Esophagus muscularis mucosa (tissue), 4 donors: Measurements from ENCODE around the gene C7. TPM values are rescaled to one million over a fixed set of nuclear protein-coding genes. Genes with fewer than 3 reads are reported as not detected.
"Not testable (repeated sequence)": the region's sequence is repeated elsewhere in the genome, so short reads cannot be mapped to it uniquely, and the experiment has no call there.

Source experiments
- DNase-seq: peaks from one replicate; pipeline ENCODE4 v3.0.0-alpha.2; 2017; ENCODE audit errors: extremely low spot score
- H3K27ac ChIP-seq, 4 donors: fragments of 200-600 bp; sonication (generic); replicated peaks in 1 of 4; 1 replicate in 3 of 4; 2 replicates in 1 of 4; pipeline ENCODE4 v1.5.1; 2016 to 2019; ENCODE audit warnings: mild to moderate bottlenecking in 1 of 4
- H3K27me3 ChIP-seq, 4 donors: fragments of 200-600 bp; sonication (generic); one replicate each; pipeline versions ENCODE4 v1.5.1 to v1.6.0; 2016 to 2019
- H3K36me3 ChIP-seq, 4 donors: fragments of 200-600 bp; sonication (generic); one replicate each; pipeline ENCODE4 v1.5.1; 2016 to 2019
- H3K4me1 ChIP-seq, 4 donors: fragments of 200-600 bp; sonication (generic); one replicate each; pipeline ENCODE4 v1.5.1; 2016 to 2019
- H3K4me3 ChIP-seq, 4 donors: fragments of 200-600 bp; sonication (generic); 1 replicate in 2 of 4; 2 replicates in 2 of 4; pipeline ENCODE4 v1.5.1; 2016 to 2019; ENCODE audit warnings: mild to moderate bottlenecking in 4 of 4, moderate library complexity in 1 of 4
- H3K9me3 ChIP-seq, 4 donors: fragments of 200-600 bp; sonication (generic); 1 replicate in 3 of 4; 2 replicates in 1 of 4; pipeline ENCODE4 v1.5.1; 2016 to 2019
- CTCF ChIP-seq, 3 experiments: fragments of 200-600 bp in 2 of 3; fragments of 450-650 bp in 1 of 3; sonication (generic) in 2 of 3; IDR thresholded peaks; one replicate each; pipeline ENCODE4 v1.5.1; 2017 to 2019; ENCODE audit warnings: antibody characterized with exemption in 3 of 3, mild to moderate bottlenecking in 2 of 3, moderate library complexity in 1 of 3
- EP300 ChIP-seq: sonication (generic); formaldehyde crosslinking; IDR thresholded peaks from one replicate; pipeline ENCODE4 v1.6.1; 2017; ENCODE audit warnings: antibody characterized with exemption
- POLR2A ChIP-seq: fragments of 450-650 bp; IDR thresholded peaks from one replicate; pipeline ENCODE4 v1.6.1; 2017; ENCODE audit warnings: antibody characterized with exemption, moderate library complexity, mild to moderate bottlenecking, low read depth
- POLR2AphosphoS5 ChIP-seq, 2 donors: sonication (generic); formaldehyde crosslinking; IDR thresholded peaks; one replicate each; pipeline ENCODE4 v1.6.1; 2017; ENCODE audit warnings: antibody characterized with exemption in 2 of 2
- WGBS: methylation state at CpG from one replicate; pipeline ENCODE4 v1.1.5; 2018; 5-methylcytosine and 5-hydroxymethylcytosine counted together
- intact Hi-C: fragments of 100-400 bp; cut with DNase I; formaldehyde crosslinking; loops from one replicate; pipeline ENCODE4 v1.15.1; 2023
- total RNA-seq, 4 donors: library from RNA; depleted of rRNA; stranded (reverse); fragments of >200 nt; gene quantifications; one replicate each; pipeline versions ENCODE4 v1.1.0 to v1.2.1, GENCODE V29; 2016

The C7 gene
- total RNA-seq, 4 donors from 2014 or later: 713 to 1,019 (median 874) TPM

GRCh38 chr5:40873286-40873880 is 35.9 kb upstream of the C7 start:
- H3K27me3 ChIP-seq: no peaks in the 10 kb centered on the region
- no peaks in the 10 kb centered on the region for H3K4me1 ChIP-seq
- intact Hi-C loops: no loop called here
- 95% methylated on average over 3 of the region's 3 CpGs for WGBS
- no peak overlapping the region for H3K27ac ChIP-seq
- TF ChIP-seq EP300 (no peak), POLR2A (no peak), CTCF (IDR thresholded peaks at IDR 0.05) (no peak), POLR2AphosphoS5 (IDR thresholded peaks at IDR 0.05) (no peak)
- no peak overlapping the region for H3K4me3 ChIP-seq
- DNase-seq: peak; percentile 47
- H3K9me3 ChIP-seq: no peaks in the 10 kb centered on the region
- no peaks in the 10 kb centered on the region for H3K36me3 ChIP-seq

- H3K27me3 ChIP-seq: no peaks in the 10 kb centered on the region
- no peaks in the 10 kb centered on the region for H3K9me3 ChIP-seq
- H3K4me3 ChIP-seq: no peak overlapping the region
- 78% methylated on average over 3 of the region's 3 CpGs for WGBS
- no peaks in the 10 kb centered on the region for H3K36me3 ChIP-seq
- H3K27ac ChIP-seq: no peak overlapping the region
- no peaks in the 10 kb centered on the region for H3K4me1 ChIP-seq
- TF ChIP-seq CTCF (IDR thresholded peaks at IDR 0.05) (no peak), POLR2A (no peak)
- intact Hi-C loops: loop anchor here (5.0 kb wide), 1 partner anchor 1299 kb away; no protein-coding TSS in a partner anchor
- DNase-seq: no peak
Observed at GRCh38 chr5:40875958-40876357, 33.3 kb upstream of the C7 start.

- H3K9me3 ChIP-seq: no peaks in the 10 kb centered on the region
- WGBS: 95% methylated on average over 6 of the region's 6 CpGs
- DNase-seq: peak; percentile 57
- intact Hi-C loops: loop anchor here (5.0 kb wide), 1 partner anchor 1300 kb away; no protein-coding TSS in a partner anchor
- TF ChIP-seq EP300: no peak
- H3K4me3 ChIP-seq: no peak overlapping the region
- no peaks in the 10 kb centered on the region for H3K36me3 ChIP-seq
- H3K27me3 ChIP-seq: no peaks in the 10 kb centered on the region
- H3K4me1 ChIP-seq: no peaks in the 10 kb centered on the region
- no peak overlapping the region for H3K27ac ChIP-seq
Observed at GRCh38 chr5:40877371-40877988, 31.8 kb upstream of the C7 start.

GRCh38 chr5:40879163-40879942 is 29.9 kb upstream of the C7 start:
- no peak overlapping the region for H3K27ac ChIP-seq
- H3K36me3 ChIP-seq: no peaks in the 10 kb centered on the region
- DNase-seq: no peak
- intact Hi-C loops: loop anchor here (2.0 to 5.0 kb wide), 2 partner anchors 125 to 1302 kb away; partner anchors contain the start of gene TTC33
- no peak for TF ChIP-seq POLR2AphosphoS5 (IDR thresholded peaks at IDR 0.05)
- TF ChIP-seq EP300: no peak
- no peak for TF ChIP-seq POLR2A
- peak; percentile 49 to 67 (median 61) for TF ChIP-seq CTCF (IDR thresholded peaks at IDR 0.05)
- no peak overlapping the region for H3K4me3 ChIP-seq
- no peaks in the 10 kb centered on the region for H3K4me1 ChIP-seq
- 34% methylated on average over 10 of the region's 10 CpGs for WGBS
- H3K9me3 ChIP-seq: no peaks in the 10 kb centered on the region
- no peaks in the 10 kb centered on the region for H3K27me3 ChIP-seq

- DNase-seq: no peak
- Histone ChIP-seq H3K36me3 (no peaks in the 10 kb centered on the region), H3K4me3 (no peak overlapping the region), H3K9me3 (no peaks in the 10 kb centered on the region), H3K27me3 (peaks cover 0 to 6% (median 0%) of the 10 kb centered on the region in 4 donors), H3K4me1 (no peaks in the 10 kb centered on the region), H3K27ac (no peak overlapping the region)
- intact Hi-C loops: no loop called here
- TF ChIP-seq EP300 (no peak), CTCF (IDR thresholded peaks at IDR 0.05) (no peak), POLR2A (no peak), POLR2AphosphoS5 (IDR thresholded peaks at IDR 0.05) (no peak)
- 92% methylated on average over 4 of the region's 4 CpGs for WGBS
Observed at GRCh38 chr5:40882291-40882690, 27.0 kb upstream of the C7 start.

GRCh38 chr5:40883051-40883450 is 26.2 kb upstream of the C7 start:
- intact Hi-C loops, DNase-seq, H3K36me3 ChIP-seq, H3K27me3 ChIP-seq, H3K27ac ChIP-seq, H3K4me1 ChIP-seq, H3K4me3 ChIP-seq, H3K9me3 ChIP-seq: not testable (repeated sequence)
- 44% methylated on average over 1 of the region's 1 CpG for WGBS

- intact Hi-C loops, H3K27ac ChIP-seq, H3K27me3 ChIP-seq, DNase-seq, H3K4me1 ChIP-seq, H3K9me3 ChIP-seq, H3K4me3 ChIP-seq, H3K36me3 ChIP-seq: not testable (repeated sequence)
- WGBS: 59% methylated on average over 6 of the region's 10 CpGs
Observed at GRCh38 chr5:40895440-40896425, 13.6 kb upstream of the C7 start.
